Neural cell (in vitro differentiated cells): Measurements from ENCODE around the gene MRPL42.

Experiments
- EZH2 ChIP-seq: fragments of 200-600, 300-800 bp; shearing (Covaris generic), sonication (generic); IDR thresholded peaks from 2 replicates; pipeline ENCODE4 v1.6.1; 2014; ENCODE audit warnings: antibody characterized with exemption, low read length, borderline replicate concordance, mild to moderate bottlenecking; ENCODE audit not compliant: insufficient read depth, poor library complexity, severe bottlenecking
- MXI1 ChIP-seq: fragments of 450-650 bp; conservative IDR thresholded peaks from 2 replicates; pipeline ENCODE4 v1.6.1; 2014; ENCODE audit warnings: antibody characterized with exemption, mild to moderate bottlenecking; ENCODE audit not compliant: poor library complexity, severe bottlenecking
- POLR2AphosphoS5 ChIP-seq: IDR thresholded peaks from 2 replicates; pipeline ENCODE4 v1.6.1; 2012
- RAD21 ChIP-seq: fragments of 450-650 bp; conservative IDR thresholded peaks from 2 replicates; pipeline ENCODE4 v1.6.1; 2014; ENCODE audit warnings: antibody characterized with exemption, mild to moderate bottlenecking, moderate library complexity
- SMC3 ChIP-seq: fragments of 450-650 bp; conservative IDR thresholded peaks from 2 replicates; pipeline ENCODE4 v1.6.1; 2014; ENCODE audit warnings: antibody characterized with exemption, mild to moderate bottlenecking, moderate library complexity; ENCODE audit not compliant: poor library complexity
- TAF1 ChIP-seq: IDR thresholded peaks from 2 replicates; pipeline ENCODE4 v1.6.1; 2012; ENCODE audit warnings: low read depth
- TF ChIP-seq, protein P1 (sequence below): fragments of 450-650 bp; IDR thresholded peaks from 2 replicates; pipeline ENCODE4 v1.5.1; 2014; ENCODE audit warnings: antibody characterized with exemption, mild to moderate bottlenecking, moderate library complexity; ENCODE audit not compliant: poor library complexity, severe bottlenecking
- TF ChIP-seq, protein P2 (sequence below): IDR thresholded peaks from 2 replicates; pipeline ENCODE4 v1.6.1; 2012; ENCODE audit warnings: borderline replicate concordance

DNA sequence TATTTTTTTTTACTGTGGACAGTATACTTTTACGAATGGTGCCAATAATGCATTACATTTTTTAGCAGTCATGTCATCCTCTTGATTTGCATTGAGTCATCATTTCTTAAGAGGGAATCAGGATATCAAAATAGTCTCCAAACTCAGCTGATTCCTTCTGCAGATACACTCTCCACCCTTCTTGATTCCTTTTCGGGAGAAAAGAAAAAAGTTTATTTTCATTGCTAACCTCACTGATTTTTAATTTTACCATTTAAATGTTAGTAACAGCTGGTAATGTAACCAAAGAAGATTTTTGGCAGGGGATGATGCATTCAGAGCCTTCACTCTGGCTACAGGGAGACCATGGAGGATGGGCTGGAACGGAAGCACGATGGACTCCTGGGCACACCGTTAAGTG, 47.5 kb downstream of the MRPL42 start:
- TF ChIP-seq, protein P1, sequence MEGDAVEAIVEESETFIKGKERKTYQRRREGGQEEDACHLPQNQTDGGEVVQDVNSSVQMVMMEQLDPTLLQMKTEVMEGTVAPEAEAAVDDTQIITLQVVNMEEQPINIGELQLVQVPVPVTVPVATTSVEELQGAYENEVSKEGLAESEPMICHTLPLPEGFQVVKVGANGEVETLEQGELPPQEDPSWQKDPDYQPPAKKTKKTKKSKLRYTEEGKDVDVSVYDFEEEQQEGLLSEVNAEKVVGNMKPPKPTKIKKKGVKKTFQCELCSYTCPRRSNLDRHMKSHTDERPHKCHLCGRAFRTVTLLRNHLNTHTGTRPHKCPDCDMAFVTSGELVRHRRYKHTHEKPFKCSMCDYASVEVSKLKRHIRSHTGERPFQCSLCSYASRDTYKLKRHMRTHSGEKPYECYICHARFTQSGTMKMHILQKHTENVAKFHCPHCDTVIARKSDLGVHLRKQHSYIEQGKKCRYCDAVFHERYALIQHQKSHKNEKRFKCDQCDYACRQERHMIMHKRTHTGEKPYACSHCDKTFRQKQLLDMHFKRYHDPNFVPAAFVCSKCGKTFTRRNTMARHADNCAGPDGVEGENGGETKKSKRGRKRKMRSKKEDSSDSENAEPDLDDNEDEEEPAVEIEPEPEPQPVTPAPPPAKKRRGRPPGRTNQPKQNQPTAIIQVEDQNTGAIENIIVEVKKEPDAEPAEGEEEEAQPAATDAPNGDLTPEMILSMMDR: no peak
- no peak for TF ChIP-seq TAF1
- TF ChIP-seq POLR2AphosphoS5: no peak
- TF ChIP-seq MXI1: no peak
- no peak for TF ChIP-seq SMC3
- no peak for TF ChIP-seq EZH2
- TF ChIP-seq, protein P2, sequence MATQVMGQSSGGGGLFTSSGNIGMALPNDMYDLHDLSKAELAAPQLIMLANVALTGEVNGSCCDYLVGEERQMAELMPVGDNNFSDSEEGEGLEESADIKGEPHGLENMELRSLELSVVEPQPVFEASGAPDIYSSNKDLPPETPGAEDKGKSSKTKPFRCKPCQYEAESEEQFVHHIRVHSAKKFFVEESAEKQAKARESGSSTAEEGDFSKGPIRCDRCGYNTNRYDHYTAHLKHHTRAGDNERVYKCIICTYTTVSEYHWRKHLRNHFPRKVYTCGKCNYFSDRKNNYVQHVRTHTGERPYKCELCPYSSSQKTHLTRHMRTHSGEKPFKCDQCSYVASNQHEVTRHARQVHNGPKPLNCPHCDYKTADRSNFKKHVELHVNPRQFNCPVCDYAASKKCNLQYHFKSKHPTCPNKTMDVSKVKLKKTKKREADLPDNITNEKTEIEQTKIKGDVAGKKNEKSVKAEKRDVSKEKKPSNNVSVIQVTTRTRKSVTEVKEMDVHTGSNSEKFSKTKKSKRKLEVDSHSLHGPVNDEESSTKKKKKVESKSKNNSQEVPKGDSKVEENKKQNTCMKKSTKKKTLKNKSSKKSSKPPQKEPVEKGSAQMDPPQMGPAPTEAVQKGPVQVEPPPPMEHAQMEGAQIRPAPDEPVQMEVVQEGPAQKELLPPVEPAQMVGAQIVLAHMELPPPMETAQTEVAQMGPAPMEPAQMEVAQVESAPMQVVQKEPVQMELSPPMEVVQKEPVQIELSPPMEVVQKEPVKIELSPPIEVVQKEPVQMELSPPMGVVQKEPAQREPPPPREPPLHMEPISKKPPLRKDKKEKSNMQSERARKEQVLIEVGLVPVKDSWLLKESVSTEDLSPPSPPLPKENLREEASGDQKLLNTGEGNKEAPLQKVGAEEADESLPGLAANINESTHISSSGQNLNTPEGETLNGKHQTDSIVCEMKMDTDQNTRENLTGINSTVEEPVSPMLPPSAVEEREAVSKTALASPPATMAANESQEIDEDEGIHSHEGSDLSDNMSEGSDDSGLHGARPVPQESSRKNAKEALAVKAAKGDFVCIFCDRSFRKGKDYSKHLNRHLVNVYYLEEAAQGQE: no peak
- no peak for TF ChIP-seq RAD21
